HG02943 (cell line): Measurements from ENCODE around the gene PDE8B.

Experiments
- ATAC-seq: cut with Tn5 transposase; IDR thresholded peaks from one replicate; pipeline ENCODE4 v1.9.1; 2021; ENCODE audit warnings: mild to moderate bottlenecking, low read depth, moderate library complexity; ENCODE audit not compliant: unreplicated experiment

PDE8B gene, protein sequence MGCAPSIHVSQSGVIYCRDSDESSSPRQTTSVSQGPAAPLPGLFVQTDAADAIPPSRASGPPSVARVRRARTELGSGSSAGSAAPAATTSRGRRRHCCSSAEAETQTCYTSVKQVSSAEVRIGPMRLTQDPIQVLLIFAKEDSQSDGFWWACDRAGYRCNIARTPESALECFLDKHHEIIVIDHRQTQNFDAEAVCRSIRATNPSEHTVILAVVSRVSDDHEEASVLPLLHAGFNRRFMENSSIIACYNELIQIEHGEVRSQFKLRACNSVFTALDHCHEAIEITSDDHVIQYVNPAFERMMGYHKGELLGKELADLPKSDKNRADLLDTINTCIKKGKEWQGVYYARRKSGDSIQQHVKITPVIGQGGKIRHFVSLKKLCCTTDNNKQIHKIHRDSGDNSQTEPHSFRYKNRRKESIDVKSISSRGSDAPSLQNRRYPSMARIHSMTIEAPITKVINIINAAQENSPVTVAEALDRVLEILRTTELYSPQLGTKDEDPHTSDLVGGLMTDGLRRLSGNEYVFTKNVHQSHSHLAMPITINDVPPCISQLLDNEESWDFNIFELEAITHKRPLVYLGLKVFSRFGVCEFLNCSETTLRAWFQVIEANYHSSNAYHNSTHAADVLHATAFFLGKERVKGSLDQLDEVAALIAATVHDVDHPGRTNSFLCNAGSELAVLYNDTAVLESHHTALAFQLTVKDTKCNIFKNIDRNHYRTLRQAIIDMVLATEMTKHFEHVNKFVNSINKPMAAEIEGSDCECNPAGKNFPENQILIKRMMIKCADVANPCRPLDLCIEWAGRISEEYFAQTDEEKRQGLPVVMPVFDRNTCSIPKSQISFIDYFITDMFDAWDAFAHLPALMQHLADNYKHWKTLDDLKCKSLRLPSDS

DNA sequence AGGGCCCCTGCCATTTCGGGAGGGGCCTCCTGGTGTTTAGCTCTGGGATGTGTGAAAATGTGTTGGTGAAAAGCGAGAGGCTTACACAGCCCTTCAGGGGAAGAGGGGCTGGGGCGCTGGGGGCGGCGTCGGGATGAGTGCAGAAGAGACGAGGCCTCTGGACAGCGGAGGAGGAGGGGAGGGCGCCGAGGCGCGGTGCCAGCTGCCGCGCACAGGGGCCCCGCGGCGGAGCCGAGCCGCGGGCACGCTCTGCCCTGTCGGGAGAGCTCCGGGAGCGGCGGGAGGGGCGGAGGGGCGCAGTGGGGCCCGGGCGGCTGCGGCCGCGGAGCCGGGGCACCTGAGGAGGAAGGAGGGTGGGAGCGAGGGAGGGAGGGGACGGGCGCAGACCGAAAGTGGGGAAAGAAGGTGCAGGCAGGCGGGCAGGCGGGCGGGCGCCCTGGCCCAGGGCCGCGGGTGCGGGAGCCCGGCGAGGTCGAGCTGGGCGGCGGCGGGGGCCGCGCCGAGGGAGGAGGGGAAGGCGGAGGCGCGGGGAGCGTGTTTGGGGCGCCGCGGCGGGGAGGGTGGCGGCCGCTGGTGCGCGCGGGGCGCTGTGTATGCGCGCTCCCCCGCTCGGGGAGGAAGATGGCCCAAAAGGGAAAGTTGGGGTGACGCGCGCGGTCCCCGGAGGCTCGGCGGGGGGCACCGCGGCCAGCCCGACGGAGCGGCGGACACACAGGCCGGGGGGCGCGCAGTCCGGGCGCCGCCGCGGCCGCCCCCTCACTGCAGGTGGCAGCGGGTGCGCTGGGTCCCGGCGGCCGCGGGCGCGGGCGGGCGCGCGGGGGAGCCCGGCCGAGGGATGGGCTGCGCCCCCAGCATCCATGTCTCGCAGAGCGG, at the start of gene PDE8B:
Gene PDE8B, plus strand, starts transcription at position 590 of the 873 bp plus-strand sequence. Its CDS starts 246 bp downstream, at position 836.
- ATAC-seq, result no peak

DNA sequence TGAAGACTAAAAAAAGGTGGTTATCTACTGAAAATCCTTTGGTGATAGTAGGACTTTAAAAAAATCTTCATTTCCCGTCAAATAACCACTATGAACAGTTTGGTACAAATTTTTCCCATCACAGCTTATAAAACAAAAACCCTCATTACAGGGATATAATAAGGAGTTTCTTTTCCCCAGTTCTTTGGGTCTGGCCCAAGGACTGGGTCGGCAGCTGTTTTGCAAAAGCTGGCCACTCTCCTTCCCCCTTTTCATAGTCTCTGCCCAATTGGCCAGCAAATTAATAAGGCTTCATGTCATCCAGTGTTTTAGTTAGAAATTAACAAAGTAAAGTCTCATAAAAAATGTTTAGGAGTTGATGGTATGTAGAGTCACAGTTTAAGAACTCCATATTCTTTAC, 47.0 kb upstream of the PDE8B start:
- ATAC-seq, result no peak

DNA sequence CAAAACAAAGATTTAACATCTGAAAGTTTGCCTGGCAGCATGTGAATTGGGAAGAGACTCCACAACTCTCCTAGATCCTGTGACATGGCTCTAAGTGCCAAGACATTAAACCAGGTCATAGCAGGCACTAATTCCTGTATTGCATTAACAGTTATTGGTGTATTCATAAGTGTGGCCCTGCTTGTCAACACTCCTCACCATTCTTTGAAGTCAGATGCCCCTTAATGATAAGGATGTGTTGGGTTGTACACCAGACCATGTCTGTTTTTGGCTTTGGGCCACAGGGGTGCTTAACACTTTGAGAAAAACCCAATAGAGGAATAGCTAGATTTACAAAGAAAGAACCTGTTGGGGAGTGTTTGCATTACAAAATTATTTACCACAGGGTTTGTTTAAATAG, 43.4 kb upstream of the PDE8B start:
- no peak for ATAC-seq

DNA sequence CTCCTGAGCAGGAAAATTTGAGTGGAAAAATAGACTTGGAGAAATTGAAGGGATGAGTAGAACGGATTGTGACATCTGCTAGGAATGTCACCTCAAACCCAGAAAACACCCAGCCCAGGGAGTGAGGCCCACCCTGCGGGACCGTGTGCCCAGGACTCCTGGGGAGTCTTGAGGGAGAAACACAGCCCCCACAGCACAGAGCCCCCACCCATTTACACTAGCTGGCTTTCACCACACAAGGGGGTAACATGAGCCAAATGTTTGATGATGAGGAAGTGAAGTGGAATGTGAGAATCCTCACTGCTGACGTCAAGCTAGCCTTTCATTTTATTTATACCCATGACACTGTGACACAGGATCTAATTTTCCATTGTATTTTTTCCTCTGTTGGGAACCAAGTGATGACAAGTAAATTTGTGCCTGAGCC, 42.8 kb upstream of the PDE8B start:
- ATAC-seq, result no peak

DNA sequence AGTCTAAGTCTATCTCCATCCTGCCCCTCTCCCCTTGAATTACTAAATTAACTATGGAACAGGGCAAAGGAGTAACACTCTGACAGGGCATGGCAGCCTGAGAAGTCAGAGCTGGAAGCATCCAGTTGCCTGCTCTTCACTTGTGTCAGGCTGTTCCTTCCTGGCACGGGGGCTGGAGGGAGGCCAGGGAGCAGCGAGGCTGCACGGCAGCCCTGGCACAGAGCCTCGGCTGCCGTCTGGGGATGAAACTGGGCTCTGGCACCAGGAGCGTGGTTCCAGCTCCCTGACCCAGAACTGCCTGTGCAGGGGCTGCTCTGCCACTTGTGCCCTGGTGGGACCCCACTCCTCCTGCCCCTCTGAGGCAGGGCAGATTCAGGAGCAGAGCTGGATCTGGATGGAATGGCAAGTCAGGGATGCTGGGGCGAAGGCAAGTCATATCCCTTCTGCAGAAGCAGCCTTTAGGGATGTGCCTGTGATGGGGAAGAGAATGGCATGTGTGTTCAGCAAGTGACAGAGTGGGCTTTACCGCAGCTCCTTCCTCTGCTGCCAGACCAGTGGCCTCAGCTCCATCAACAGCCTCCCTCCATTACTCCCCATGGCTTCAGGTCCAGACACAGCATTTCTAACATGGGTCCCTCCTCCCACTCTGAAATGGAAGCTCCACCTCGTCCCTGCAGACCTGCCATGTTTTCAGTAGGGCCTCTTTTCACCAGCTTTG, 42.2 kb upstream of the PDE8B start:
- ATAC-seq, result no peak

DNA sequence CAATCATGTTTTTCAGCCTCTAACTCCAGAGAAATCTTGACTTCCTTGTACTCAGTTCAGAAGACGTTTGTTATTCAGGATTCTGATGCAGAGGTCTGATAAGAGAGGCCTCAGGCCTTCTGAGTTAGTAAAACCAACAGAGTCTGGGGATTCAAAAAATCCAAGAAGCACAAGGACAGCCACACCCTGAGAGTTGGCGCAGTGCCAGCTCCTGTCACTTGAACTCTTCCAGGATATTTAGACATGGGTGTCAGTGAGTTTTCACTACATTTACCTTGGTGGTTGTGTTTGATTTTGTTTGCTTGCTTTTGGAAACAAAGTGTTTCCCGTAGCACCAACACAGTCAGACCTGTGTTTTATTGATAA, 41.6 kb upstream of the PDE8B start:
- ATAC-seq, result no peak

DNA sequence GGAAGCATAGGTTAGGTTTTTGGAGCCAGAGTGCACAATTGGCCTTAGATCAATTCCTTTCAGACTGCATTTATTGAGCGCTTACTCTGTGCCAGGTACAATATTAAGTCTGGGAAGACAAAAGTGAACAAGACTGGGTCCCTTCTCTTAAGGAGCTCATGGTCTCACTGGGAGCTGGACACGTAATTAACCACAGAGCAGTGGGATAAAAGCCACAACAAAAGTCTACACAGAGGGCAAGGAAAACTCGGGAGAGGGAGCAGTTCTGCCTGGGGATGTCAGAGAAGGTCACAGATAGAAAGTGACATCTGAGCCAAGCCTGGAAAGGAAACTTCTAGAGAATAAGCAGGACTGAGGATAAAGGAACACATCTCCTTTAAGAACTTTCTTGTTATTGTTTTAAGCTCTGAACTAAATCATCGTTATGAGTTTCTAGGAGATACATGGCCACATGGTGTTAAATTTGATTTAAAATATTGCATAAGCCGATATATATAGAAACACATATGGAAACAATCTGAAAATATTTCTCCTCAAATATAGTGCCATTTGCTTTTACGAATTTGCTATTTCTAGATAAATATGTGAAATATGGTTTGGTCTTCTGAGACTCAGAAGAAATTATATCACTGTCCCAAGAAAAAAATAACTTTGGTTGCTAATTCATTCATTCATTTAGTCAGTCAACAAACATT, 40.1 kb upstream of the PDE8B start:
- ATAC-seq, result no peak

DNA sequence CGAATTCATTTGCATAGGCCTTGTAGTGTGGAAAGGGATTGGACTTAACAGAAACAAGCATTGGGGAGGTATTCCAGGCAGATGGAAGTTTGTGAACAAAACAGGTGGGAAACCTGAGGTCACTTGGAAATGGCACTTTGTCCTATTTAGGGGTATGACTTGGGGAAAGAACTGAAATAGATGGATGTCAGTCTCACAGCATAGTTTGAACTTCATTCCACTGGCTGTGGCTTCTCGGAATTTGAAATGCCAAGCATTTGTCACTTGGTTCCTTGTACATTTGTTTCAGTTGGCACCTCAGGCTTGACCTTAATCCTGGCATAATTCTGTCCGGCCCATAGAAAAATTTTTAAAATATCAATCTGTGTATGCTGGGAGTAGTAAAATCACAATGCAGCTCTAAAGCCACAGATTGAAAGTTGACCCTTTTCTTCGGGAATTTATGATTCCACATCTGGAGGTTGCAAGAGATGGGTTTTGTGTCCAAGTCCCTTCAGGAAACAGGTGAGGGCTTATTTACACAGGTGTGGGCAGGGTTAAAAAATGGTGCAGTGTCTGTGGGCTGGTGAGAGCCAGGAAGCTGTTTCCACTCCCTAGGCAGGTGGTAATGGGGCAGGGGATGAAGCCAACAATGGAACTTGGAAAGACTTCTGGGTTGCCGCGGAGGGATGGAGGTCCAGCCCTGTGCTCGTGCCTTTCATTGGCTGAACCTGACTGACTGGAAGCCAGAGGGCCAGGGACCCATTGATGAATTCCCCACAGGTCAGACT, 39.2 kb upstream of the PDE8B start:
- ATAC-seq, result no peak

DNA sequence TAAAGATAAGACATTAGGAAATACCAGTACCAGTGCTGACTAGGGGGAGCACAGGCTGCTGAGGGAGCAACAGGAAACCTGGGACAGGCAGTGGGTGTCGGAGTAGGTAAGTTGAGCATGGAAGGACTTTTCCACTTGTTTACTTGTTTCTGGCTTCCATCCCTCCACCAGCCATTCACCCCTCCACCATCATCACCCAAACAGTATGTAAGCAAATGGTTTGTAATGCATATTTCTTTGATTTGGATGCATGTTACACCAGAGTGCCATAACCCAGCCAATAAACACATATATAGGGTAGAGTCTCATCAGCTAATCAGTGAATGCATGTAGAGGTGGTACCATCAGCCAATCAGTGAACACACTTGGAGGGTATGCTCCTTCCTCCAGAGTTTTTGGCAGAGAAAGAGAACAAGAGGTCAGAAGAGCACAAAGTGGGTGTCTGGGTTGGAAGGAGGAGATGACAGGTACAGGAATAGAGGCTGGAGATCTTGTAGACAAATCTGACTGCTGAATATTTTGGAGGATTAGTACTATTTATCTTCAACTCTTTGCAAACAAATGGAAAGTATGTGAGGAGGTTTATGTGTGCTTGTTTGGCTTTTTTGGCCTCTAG, 37.7 kb upstream of the PDE8B start:
- ATAC-seq, result no peak

DNA sequence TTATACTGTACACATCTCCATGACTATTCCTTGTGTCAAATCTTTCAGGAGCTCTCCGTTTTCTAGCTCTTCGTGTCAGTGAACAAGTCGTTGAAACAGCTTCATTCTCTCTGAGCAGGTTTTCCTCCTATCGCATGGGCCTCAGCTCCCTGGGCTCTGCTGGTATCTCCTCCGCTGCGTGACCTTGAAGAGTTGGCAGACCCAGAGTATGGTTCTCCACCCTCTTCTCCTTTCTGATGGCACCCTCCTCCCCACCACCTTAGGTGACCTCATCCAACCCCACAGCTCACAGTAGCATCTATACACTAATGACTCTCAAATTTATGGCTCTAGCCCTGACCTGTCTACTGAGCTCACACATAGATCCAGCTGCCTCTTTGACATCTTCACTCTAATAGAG, 36.0 kb upstream of the PDE8B start:
- no peak for ATAC-seq

DNA sequence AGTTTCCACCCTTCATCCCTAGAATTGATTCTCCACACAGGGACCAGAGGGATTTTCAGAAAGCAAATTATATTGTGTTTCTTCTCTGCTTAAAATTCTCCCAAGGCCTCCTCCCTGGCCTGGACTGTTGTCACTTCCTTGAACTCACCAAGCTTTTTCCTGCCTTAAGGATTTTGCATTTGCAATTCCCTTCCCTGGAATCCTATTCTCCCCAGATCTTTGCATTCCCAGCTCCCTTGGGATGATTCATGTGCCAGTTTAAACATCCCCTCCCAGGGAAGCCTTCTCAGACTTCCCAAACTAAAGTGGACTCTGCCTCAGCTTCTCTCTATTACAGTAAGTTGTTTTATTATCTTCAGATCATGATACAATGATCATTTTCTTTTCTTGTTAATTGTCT, 35.2 kb upstream of the PDE8B start:
- no peak for ATAC-seq

DNA sequence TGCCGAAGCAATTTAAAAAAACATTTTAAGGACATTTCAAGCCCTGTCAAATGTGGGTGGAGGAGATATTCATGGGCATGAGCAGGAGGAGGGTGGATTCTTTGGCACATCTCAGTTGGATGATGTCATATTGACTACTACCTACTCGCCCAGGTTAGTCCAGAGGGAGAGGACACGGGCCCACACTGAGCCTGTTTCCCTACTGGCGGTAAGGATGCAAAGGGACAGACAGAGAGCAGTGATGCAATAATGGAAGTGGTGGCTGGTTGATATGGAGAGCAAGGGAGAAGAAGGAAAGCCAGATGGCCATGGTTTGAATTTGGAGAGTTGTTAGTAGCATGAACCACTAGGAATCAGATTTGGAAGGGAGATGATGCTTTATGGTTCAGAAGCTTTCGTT, 34.1 kb upstream of the PDE8B start:
- no peak for ATAC-seq

DNA sequence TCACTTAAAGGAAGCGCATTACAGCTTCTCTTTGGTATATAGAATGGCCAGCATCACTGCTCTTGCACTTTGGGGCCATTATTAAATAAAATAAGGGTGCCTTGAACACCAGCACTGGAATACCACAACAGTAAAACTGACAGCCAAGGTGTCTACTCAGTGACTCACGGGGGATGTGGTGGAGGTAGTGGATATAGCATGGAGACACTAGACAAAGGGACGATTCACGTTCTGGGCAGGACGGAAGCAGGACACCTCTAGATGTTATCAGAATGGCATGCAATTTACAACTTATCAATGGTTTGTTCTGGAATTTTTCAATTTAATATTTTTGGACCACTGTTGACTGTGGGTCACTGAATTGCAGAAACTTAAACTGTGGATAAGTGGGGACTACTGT, 32.9 kb upstream of the PDE8B start:
- no peak for ATAC-seq

DNA sequence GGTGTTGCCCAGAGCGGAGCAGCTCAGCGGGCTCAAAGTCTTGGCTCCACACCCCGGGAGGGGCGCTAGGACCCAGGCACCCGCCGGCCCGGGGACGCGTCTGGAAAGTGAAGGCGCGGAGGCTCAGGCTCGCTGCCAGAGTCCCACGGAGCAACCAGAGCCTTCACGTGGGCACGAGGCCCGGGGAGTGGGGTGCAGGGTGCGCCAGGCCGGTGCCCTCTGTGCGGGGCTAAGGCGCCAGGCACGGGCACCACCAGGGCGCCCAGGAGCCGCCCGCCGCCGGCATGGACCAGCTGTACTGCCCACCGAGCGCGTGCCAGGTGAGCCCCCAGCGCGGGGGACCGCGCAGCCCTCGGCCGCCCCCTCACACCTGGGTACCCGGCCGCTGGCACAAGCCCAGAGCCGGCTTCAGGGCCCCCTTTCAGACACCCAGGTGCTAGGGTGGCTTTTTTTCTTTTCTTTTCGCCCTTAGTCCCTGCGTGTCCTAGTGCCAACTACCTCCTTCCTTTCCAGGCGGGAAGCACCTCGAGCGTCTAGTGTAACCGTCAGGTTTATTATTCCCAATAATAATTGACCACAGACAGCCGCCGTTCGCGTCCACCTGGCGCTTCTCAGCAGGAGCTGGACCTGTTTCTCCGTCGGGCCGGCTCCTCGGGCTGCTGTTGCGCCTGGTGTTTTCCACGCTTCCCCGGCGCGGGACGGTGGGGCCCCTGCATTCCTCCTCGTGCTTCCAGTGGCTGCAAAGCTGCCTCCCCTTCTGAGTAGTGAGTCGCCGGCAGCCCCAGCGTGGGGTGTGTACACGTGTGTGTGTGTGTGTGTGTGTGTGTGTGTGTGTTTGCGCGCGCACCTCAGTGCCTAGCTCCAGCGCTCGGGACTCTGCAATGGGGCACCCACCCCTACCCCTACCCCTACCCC, 30.1 kb upstream of the PDE8B start:
- no peak for ATAC-seq

DNA sequence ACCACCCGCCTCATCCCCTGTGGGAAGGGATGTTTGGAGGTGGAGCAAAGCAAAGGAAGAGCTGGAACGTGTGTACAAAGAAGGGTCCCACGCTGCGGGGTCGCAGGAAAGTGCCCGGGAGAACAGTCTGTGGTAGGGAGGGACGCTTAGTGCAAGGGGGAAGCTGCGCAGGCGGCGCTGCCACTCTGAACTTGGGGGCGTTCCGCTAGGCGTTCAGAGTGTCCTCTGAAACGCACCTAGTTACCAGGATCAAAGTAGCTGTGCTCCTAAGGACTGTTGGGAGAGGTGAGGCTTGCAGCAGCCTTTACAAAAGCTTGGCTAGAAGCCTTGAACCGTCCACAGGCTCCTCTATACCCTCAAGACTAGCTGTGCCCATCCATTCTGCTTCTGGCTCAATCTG, 29.3 kb upstream of the PDE8B start:
- ATAC-seq, result no peak

DNA sequence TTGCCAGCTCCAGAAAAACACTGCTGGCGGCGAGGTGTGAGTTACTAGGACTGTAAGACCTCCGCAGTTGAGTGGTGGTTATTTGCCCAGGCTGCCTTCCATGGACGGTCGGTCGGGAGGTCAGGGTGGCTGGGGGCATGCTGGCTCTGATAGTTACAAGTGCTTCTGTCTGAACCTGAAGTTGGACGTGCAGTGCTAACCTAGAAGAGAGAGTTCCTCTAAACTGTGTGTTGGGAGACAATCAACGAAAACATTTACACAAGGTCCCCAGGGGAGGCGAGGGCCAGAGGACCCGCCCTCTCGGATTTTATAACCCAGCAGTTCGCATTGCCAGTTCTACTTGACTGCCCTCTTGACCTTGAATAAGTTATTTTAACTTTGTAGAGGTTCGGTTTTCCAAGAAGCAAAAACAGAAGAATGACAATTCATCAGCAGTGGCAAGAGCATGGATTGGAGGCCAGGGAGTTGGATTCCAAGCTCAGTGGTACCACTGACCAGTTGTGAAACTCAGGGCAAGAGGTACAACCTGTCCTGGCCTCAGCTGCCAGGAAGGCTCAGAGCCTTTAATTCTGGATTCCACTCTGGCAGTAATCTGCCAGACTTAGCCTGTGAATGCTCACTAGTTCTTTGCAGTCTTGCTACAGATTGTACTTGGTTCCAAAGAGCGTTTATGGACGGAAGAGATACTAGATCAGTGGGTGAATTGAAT, 28.7 kb upstream of the PDE8B start:
- ATAC-seq, result no peak

DNA sequence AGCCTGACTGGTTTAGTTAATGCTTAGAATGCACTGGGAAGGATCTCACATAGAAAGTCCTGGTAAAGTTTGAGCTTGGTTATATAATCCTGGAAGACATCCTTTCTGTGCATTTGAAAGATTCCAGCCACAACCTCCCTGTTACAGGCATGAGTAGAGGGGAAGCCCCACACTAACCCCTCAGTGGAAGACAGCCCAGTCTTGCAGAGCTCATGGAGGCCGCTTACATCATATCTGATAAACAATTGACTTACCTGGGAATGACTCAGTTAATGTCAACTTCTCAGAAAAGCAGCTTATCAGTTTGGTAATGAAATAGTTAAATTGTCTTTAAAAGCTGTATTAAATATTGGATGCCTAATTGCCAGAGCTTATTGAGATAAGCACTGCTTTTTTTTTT, 28.1 kb upstream of the PDE8B start:
- ATAC-seq, result no peak
